ENCODE data around the gene PLPPR5.

DNA sequence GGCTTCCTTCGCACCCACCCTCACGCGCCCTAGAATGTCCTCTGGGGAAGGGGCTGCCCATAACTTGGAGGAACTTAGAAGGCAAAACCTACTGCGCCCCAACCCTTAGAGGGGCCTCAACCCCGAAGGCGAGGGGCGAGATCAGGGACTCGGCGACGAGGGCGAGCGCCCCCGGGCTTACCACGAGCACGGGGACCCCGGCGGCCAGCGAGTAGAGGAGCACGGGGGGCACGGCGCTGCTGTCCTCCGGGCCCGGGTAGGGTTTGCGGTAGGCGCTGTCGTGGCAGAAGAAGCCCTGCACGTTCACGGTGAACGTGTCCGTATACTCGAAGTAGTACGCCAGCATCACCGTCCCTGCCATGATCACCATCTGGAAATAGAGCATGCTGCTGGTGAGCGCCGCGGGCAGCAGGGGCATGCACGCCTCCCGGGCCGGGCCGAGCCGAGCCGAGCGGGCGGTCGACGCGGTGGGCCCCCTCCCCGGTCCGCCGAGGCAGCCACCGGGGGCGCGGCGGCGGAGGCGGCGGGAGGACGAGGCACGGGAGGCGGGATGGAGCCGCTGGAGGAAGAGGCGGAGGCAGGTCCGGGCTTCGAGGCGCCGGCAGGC lies 304 bp downstream of the PLPPR5 start:
- TF ChIP-seq, protein P1, sequence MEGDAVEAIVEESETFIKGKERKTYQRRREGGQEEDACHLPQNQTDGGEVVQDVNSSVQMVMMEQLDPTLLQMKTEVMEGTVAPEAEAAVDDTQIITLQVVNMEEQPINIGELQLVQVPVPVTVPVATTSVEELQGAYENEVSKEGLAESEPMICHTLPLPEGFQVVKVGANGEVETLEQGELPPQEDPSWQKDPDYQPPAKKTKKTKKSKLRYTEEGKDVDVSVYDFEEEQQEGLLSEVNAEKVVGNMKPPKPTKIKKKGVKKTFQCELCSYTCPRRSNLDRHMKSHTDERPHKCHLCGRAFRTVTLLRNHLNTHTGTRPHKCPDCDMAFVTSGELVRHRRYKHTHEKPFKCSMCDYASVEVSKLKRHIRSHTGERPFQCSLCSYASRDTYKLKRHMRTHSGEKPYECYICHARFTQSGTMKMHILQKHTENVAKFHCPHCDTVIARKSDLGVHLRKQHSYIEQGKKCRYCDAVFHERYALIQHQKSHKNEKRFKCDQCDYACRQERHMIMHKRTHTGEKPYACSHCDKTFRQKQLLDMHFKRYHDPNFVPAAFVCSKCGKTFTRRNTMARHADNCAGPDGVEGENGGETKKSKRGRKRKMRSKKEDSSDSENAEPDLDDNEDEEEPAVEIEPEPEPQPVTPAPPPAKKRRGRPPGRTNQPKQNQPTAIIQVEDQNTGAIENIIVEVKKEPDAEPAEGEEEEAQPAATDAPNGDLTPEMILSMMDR (IDR thresholded peaks at IDR 0.05; ENCODE audit: low read length), result no peak
- TF ChIP-seq EZH2 (optimal IDR thresholded peaks at IDR 0.05; ENCODE audit: low read depth, low read length) (no peak), EZH2phosphoT487 (IDR thresholded peaks at IDR 0.05; ENCODE audit: low read length) (no peak)
